Measurements from ENCODE around the gene C22orf23.

DNA sequence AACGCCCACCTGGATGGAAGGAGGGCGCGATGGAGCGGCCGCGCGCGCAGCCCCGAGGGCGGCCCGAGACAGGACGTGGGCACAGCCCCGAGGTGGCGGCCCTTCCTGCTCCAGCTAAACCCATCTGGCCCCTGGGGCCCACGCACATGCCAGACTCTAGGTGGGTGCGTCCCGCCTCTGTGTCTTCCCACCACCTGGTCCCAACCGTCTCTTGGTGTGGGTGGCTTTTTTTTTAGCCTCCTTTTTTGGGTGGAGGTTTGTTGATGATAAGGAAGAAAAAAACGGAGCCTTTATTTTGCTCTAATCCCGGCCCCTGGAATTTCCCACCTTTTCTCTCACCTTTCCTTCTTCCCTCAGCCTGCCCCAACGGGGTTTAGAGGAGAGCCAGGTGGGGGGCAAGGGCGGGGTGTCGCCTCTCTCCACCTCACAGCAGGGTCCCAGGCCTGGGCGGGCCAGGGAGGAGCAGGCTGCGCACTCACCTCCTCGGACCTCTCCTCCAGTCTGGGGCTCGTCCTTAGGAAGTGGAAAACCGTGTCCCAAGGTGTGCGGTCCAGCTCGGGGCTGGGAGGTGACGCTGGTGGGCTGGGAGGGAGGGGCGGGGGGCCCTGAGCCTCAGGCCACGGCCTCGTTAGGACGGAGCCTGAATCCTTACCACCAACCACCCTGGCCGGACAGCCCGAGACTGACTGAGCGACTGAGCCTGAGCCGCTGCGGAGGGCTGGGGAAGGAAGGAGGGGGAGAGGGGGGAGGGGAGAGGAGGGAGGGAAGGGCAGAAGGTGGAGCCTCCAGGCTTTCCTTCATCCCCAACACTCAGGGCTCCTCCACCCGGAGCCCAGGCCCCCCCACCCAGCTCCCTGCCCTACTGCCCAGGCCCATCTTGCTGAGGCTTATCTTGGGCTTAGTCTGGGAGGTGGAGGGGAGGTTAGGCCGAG lies 30.7 kb upstream of the C22orf23 start, which contains the start of gene SOX10:
- TF ChIP-seq CTCF (IDR thresholded peaks at IDR 0.05) (no peak), POLR2A (IDR thresholded peaks at IDR 0.05) (no peak)
